GM12892 (cell line): Measurements from ENCODE around the gene TEX36.

Experiments used
- DNase-seq: peaks from one replicate; pipeline ENCODE4 v3.0.0; 2011; ENCODE audit not compliant: insufficient read length
- FAIRE-seq: peaks from 2 replicates; lab custom pipeline; 2011; peaks lifted over from hg19 to GRCh38; lab: Jason Lieb, UNC
- POLR2A ChIP-seq: IDR thresholded peaks from 2 replicates; pipeline ENCODE4 v1.6.1; 2011; ENCODE audit warnings: low read depth, low read length, control low read depth
- POLR2AphosphoS5 ChIP-seq: IDR thresholded peaks from 2 replicates; pipeline ENCODE4 v1.6.1; 2011; ENCODE audit warnings: low read depth, low read length, control low read depth
- TAF1 ChIP-seq: IDR thresholded peaks from 2 replicates; pipeline ENCODE4 v1.6.1; 2011; ENCODE audit warnings: low read depth, mild to moderate bottlenecking, control low read depth, low read length, borderline replicate concordance

The TEX36 gene

DNA sequence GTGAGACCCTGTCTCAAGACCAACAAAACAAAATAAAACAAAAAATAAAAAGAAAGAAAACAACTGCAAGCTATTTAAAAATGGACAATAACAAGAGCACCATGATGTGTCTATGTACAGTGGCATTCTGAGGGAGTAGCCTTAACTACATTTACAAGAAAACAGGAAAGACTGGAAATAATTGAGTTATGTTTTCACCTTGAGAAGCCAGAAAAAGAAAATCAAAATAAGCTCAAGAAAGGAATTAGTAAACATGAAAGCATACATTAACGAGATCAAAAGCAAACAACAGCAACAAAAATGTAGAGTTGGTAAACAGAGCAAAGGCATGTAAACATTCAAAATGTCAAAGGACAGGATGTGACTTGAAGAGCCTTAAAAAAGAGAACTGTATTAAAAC lies 36.7 kb downstream of the TEX36 start:
- FAIRE-seq (no peak), DNase-seq (no peak)
- no peak for TF ChIP-seq TAF1
- TF ChIP-seq POLR2A: no peak
- TF ChIP-seq POLR2AphosphoS5: no peak

DNA sequence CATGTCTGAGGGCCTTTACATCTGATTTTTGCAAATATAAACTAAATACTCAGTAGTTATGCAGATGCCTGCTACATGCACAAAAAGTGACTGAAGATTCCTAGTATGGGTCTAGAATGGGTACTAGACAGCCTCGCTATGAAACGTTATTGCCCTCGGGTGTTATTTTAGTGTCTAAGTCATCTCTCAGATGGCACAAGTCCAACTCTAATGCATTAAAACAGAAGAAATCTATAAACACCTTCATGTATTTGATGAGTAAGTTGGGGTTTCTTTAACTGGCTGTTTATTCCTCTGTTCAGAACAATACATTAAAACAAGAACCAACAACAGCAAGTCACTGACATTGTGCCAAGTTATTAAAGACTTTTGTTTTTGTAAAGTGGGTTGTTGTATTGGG lies 41.6 kb downstream of the TEX36 start:
- TF ChIP-seq TAF1: no peak
- no peak for TF ChIP-seq POLR2AphosphoS5
- no peak for TF ChIP-seq POLR2A
- DNase-seq (no peak), FAIRE-seq (no peak)

DNA sequence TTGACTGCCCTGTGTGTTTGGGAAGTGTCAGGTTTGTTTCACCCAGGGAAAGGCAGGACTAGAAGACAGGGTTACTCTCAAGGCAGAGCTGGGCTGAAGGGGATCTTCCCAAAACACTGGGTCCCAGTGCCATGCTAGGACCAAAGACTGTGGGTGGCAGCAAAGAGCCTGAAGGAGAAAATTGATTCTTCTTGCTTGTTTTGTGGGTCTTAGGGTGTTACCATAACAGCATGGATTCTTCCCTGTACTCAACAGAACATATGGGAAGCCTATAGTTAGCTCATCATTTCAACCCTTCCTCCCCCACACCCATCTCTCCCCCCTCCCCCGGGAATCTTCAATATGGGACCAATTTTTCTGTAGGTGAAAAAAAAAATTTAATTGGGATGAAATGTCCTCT lies 42.3 kb downstream of the TEX36 start:
- TF ChIP-seq POLR2AphosphoS5 (no peak), TAF1 (no peak), POLR2A (no peak)
- DNase-seq: no peak
- FAIRE-seq: no peak

DNA sequence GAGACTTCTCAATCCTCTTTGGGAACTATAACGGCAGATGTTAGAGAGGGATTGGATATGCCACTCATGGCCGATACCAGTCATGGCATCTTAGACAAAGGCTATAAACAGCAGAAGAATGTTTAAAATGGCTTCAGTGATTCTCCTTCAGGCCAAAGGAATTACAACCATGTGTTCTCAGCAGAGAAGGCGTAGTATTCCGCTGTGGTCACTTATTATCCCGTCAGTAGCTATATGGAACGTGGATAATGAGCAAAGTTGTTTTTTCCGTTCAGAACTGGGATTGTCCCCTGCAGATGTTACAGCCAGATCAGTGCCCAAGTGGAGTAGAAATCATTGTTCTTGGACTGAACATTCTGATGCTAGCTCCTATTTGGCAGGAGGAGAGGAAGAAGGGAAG lies 43.1 kb downstream of the TEX36 start:
- FAIRE-seq (no peak), DNase-seq (no peak)
- TF ChIP-seq TAF1 (no peak), POLR2A (no peak), POLR2AphosphoS5 (no peak)

DNA sequence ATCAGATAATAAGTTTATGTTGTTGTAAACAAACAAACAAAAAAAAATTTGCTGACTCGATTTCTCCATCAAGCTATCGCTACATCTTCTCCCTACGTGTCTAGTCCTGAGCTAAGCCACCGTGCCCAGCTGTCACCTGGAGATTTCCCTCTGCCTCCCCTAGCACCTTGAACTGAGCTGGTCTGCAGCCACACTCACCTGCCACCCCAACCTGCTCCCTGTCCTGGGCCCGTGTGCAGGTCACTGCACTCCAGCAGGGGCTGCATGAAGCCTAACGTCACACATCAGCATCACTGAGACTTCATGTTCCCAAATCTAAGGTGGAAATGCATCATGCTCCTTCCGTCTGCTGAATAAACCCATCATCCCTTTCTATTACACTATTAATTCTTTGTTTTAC lies 44.4 kb downstream of the TEX36 start:
- DNase-seq (no peak), FAIRE-seq (no peak)
- TF ChIP-seq POLR2AphosphoS5: no peak
- TF ChIP-seq TAF1: no peak
- no peak for TF ChIP-seq POLR2A

DNA sequence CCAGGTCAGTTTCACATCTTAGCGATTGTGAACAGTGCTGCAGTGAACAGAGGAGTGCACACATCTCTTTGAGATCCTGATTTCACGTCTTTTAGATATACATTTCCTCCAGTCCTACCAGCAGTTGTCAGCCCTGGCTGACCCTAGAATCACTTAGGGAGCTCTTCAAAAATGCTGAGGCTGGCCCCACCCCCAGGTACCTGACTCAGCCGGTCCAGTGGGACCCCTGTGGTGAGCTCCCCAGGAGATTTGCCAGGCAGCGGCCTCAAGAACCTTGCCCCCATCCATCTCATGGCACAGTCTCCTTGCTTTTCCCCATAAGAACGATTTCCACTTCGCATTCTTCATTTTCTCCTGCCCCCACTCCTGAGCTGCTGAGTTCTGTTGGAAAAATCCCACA lies 45.5 kb downstream of the TEX36 start:
- TF ChIP-seq POLR2AphosphoS5 (no peak), TAF1 (no peak)
- no peak for FAIRE-seq
- no peak for DNase-seq

DNA sequence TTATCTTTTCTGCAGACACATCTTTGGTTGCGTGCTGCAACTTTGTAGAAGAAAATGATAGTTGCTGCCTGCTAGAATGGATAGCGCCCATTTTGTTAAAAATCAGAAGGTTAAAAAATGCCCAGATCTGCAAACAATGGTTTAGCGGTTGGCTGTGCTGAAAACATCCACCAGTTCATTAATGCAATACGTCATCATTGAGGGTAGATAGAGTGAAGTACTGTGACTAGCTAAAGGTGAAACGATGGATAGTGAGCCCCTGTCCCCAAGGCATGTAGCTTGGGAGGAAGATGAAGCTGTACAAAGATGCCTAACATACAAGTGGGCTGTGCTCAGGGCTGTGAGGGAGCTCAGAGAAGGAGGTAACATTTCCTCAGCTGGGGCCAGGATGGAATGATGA lies 48.4 kb downstream of the TEX36 start:
- no peak for FAIRE-seq
- DNase-seq: no peak
- TF ChIP-seq TAF1 (no peak), POLR2AphosphoS5 (no peak), POLR2A (no peak)

DNA sequence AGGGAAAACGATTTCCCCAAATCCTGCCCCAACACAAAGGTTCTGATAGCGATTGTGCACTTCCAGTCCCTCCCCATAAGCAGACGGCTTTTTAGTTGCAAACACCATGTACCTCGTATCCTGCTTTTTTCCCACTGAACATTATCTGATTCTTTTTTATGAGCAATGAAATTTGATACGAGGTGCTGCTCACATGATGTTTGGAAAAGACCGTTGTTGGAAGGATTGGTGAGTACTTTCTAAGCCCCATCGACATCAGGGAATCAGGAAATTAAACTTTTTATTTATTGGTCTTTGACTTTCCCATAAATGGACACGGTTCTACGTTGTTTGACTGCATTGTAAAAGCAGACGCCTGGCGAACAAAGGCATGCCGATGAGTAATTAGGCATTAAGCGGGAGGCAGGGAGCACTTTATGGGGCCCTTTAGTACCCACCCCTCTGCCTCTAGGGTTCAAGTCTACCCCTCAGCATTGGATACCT lies 49.4 kb downstream of the TEX36 start:
- TF ChIP-seq POLR2AphosphoS5 (no peak), TAF1 (no peak), POLR2A (no peak)
- FAIRE-seq (no peak), DNase-seq (no peak)

DNA sequence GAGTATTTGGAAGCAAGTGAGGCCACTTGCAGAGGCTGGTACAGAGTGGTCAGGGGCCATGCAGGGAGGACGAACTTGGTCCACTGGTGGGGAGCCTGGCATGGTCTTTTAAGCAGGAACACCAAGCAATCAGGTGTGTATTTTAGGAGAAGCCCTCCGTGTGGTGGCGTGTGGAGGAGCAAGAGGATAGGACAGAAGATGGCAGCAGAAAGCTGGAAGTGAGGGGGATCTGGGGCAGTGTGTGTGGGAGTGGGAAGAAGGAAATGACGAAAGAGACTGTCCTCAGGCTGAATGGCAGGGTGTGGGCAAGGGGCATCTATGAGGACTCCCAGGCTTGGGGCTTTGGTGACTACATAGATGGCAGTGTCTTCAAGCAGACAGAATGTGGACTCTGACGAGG lies 51.2 kb downstream of the TEX36 start:
- FAIRE-seq: no peak

DNA sequence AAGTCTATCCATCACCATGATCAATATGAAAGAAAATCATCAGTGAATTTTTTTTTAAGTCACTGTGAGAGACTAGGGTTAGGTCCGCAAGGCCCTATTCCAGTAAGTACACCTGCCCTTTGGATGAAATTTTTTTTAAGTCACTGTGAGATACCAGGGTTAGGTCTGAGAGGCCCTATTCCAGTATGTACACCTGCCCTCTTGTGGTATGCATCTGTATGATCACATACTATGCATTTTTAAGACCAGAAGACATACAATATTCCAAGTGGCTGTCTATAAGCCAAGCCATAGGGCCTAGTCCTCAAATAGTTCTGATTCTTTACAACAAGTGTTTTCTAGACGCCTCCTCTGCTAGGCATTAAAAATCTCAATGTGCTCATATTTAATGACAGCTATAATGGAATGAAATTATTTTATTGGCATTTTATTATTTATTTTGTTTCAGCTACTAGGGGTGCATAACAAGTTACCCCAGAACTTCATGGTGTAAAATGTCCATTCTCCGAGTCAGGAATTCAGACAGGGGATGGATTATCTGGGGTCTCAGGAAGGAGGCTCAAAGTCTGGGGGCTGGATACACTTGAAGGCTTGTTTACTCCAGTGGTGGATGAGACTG lies 53.1 kb downstream of the TEX36 start:
- no peak for DNase-seq
- no peak for FAIRE-seq
- TF ChIP-seq POLR2A (no peak), TAF1 (no peak), POLR2AphosphoS5 (no peak)

More for the DNA sequence above, 51.2 kb downstream of the TEX36 start:
- no peak for DNase-seq
- TF ChIP-seq TAF1: no peak
- no peak for TF ChIP-seq POLR2A
- no peak for TF ChIP-seq POLR2AphosphoS5

DNA sequence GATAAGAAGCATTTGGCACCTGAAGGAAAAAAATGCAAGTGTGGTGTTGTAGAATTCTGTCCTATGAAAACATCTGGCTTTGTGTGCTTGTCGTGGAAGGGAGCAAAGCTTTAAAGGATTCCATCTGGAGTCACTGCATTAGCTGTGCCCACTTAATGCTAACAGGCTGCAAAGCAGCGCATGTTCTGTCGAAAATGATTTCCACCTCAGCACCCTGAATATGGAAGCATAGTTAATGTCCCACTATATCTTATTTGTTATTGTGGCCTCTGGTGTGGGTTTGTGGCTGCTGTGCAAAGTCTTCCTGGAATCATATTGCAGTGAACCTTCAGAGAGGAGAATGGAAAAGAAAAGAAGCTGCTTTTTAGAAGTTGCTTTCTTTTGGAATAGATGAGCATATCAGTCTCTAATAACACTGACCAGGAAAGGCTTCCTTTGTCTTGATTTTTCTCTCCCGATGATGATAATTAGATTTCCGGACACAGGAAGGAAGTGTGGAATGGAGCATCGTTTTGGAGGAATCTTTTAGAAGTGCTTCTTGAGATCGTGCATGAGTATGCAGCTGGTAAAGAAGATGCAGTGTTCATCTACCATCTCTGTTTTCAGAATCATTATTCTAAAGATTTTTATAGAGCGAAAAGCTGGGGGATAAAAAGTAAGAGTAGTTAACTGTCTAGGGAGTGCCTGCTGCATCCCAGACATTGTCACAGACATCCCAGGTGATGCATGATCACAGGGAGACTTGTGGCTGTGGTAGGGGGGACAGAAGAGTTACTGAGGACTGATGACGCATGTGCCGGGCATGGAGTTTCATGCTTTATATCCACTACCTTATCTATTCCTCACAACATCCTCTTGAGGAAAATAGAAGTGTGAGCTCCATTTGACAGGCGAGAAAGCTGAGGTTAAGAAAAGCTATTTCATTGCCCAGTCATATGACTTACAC lies 54.6 kb downstream of the TEX36 start:
- TF ChIP-seq POLR2A (no peak), POLR2AphosphoS5 (no peak), TAF1 (no peak)
- no peak for FAIRE-seq
- no peak for DNase-seq

DNA sequence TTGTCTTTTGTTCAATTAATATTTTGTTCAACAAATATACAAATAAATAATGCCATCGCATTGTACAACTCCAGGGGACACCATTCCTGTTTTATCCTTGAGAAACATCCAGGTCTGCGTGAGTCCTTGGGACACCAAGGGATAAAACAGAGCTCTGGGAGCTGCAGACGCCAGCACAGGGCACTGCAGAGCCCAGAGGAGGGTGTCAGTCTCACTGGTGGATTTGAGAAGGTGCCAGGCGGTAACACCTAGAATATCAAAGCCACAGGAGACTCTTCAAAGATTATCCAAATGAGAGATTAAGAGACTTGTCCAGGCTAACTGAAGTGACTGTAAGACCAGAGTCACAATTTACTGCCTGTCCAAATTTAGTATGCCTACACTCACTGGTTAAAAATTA lies 55.3 kb downstream of the TEX36 start:
- TF ChIP-seq TAF1 (no peak), POLR2AphosphoS5 (no peak), POLR2A (no peak)
- FAIRE-seq (no peak), DNase-seq (no peak)
